Measurements from ENCODE around the gene COL2A1.
"Not testable (repeated sequence)": the region's sequence is repeated elsewhere in the genome, so short reads cannot be mapped to it uniquely, and the experiment has no call there.

- not testable (repeated sequence) for TF ChIP-seq YY1 (IDR thresholded peaks at IDR 0.05; ENCODE audit: borderline replicate concordance in 1 of 3, control insufficient read depth in 1 of 3, extremely low read depth in 1 of 3, insufficient read depth in 3 of 3, insufficient read length in 1 of 3, insufficient replicate concordance in 2 of 3, low read depth in 1 of 3, low read length in 2 of 3); FOXJ2 (tag; IDR thresholded peaks at IDR 0.05); RNF219 (CRISPR knock-in tag; IDR thresholded peaks at IDR 0.05); ZNF274 (IDR thresholded peaks at IDR 0.05; ENCODE audit: borderline replicate concordance, low read depth, low read length); CTCF (IDR thresholded peaks at IDR 0.05 in 2 of 3, conservative IDR thresholded peaks at IDR 0.05 in 1 of 3; ENCODE audit: insufficient read depth in 2 of 3, low read depth in 1 of 3, low read length in 3 of 3); POLR2AphosphoS2 (IDR thresholded peaks at IDR 0.05; ENCODE audit: low read length); NR3C1 (CRISPR knock-in tag; IDR thresholded peaks at IDR 0.05); TCF3 (CRISPR knock-in tag; IDR thresholded peaks at IDR 0.05); CCAR2 (IDR thresholded peaks at IDR 0.05; ENCODE audit: low read depth, low read length); ZFP30 (CRISPR knock-in tag; IDR thresholded peaks at IDR 0.05; ENCODE audit: borderline replicate concordance); RBM22 (IDR thresholded peaks at IDR 0.05; ENCODE audit: low read depth, low read length, poor library complexity, severe bottlenecking)
Measured at GRCh38 chr12:47957671-47958070, 46.6 kb downstream of the COL2A1 start.
